Hepatic stellate cell (primary cell): ENCODE data around the gene UPK3A.
"Not testable (repeated sequence)": the region's sequence is repeated elsewhere in the genome, so short reads cannot be mapped to it uniquely, and the experiment has no call there.

ENCODE experiments used
- DNase-seq: peaks from one replicate; pipeline ENCODE4 v3.0.0; 2011; ENCODE audit warnings: low spot score

UPK3A gene

GRCh38 chr22:45257941-45258340, 26.8 kb upstream of the UPK3A start:
- DNase-seq: not testable (repeated sequence)

- no peak for DNase-seq
Measured at GRCh38 chr22:45259754-45260394, 24.9 kb upstream of the UPK3A start.

DNA sequence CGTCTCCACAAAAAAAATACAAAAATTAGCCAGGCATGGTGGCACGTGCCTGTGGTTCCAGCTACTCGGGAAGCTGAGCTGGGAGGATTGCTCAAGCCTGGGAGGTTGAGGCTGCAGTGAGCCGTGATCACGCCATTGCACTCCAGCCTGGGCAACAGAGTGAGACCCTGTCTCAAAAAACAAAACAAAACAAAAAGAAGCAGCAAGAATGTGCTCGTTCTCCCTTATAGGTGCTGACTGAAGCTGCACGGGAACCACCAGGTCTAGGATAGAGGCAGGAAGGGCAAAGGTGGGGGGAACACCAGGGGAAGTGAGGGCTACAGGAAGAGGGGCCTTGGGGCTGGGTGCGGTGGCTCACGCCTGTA, 24.4 kb upstream of the UPK3A start:
- not testable (repeated sequence) for DNase-seq

DNA sequence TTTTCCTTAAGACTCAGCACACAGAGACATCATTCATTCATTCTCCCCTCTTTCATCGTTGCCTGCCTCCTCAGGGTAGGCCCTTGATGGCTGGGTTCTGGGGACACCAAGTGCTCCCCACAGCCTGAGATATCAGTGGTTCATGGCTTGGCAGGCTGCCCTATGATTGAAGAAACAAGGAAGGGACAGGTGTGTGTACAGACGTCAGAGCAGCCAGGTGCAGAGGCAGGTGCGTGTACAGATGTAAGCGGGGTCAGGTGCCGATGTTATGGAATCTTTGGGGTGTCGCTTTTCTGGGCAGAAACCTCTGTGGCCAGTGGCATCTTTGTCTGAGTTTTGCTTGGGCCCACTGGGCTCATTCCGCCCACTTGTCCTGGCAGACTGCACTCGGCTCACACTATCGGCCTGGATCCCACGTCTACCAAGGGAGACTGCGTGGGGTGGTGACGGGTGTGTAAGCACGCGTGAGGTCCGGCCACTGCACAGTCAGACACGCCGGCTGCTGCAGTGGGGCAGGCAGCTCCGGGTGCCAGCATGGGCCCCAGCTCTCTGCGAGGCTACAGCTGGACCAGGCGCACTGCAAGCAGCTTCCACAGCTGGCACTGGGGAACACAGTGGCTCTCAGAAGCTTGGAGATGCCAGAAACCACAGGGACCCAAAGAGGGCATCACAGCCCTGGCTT, 23.2 kb upstream of the UPK3A start:
- DNase-seq: no peak

GRCh38 chr22:45262195-45262930, 22.4 kb upstream of the UPK3A start:
- no peak for DNase-seq

GRCh38 chr22:45262931-45263462, 21.8 kb upstream of the UPK3A start:
- DNase-seq: no peak

DNA sequence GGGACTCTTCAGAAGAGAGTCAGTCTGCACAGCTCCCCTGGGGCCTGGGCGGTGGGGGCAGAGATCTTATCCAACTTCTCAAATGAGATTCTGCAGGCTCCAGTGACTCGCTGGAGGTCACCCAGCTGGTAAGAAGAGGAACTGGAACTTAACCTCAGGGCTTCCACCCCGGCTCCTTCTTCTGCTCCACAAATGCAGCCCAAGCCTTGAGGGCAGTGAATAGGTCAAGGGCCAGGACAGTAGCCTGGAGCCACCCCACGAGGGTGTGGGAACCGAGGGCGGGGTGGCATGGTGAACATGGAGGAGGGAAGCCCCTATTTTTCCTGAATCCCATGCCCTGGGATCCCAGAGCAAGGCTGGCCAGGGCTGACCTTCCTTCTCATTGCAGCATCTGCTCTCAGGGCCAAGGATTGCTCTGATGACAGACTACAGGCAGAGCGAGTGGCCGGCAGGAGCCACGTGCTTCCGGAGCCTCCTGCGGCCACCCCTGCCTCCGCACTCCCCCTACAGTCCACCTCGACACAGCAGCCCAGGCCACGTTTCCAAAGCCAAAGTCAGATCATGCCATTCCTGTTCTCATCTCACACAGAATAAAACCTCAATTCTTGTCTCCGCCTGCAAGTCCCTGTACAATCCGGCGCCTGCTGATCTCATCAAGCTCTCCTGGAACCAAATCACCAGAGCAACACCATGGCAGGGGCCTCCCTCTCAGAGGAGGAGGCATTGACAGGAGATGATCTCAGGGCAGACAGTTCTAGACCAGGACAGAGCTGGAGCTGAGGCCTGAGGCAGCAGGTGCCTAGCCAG, 21.1 kb upstream of the UPK3A start:
- DNase-seq: peak; percentile 96

GRCh38 chr22:45265535-45265934, 19.2 kb upstream of the UPK3A start:
- DNase-seq: no peak

GRCh38 chr22:45268167-45268957, 16.4 kb upstream of the UPK3A start:
- DNase-seq: no peak

DNA sequence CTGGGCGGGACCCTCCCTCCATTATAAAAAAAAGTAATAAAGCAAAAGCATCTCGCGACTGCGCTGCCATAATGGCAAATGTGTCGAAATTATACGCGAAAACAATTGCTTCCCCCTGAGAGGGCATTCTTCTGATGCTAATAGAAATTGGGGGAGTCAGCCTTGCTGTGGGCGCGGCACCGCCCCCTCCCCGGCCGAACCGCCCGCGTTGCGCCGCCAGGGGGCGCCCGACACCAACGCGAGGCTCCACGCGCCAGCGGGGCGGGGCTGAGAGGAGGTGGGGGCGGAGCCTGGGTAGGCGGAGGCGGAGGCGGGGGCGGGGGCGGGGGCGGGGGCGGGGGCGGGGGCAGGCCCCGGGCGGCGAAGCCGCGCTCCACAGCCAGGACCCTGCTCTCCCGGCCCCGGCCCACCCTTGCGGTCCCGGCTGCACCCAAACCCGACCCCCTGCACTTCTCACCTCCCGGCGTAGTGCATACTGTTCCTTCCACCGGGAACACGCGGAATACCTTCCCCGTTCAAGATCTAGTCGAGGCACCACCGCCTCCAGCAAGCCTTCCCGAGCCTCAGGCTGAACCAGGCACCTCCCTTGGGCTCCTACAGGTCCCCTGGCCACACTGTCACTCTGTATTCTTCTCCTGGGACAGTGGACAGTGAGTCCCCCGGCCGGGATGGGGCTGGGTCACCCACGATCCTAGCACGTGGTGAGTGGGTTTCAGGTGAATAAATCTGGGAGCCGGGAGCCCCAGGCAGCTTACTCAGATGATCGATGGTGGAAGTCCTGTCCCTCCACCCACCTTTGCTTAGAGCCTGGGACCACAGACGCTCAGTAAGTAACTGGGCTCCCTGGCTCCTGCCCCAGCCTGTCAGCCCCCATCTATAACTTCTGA, 15.5 kb upstream of the UPK3A start:
- DNase-seq: peak; percentile 76

- no peak for DNase-seq
Measured at GRCh38 chr22:45270095-45271020, 14.4 kb upstream of the UPK3A start.

DNA sequence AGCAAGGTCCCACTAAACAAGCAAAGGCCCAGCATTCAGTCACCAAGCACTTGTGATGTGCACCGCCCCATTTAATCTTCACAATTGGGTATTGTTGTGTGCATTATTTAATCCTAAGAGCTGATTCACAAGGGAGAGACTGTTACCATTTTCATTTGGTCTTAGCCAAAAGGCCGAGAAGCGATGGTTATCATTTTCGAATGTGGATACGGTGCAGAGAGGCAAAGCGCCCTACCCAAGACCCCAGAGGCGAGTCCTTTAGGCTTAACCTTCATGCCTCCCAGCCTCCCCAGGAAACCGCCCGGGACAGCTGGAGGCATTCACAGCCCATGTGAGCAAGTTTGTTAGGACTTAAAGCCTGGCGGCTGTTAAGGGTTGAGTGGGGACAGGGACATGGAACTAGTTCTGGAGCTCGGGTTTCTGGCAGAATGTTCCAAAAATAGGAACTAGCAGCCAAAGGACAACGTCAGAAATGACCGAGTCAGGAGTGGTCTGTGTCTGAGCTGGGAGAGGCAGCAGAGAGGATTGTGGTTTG, 13.0 kb upstream of the UPK3A start:
- DNase-seq: no peak

- no peak for DNase-seq
Measured at GRCh38 chr22:45272498-45272897, 12.3 kb upstream of the UPK3A start.

DNA sequence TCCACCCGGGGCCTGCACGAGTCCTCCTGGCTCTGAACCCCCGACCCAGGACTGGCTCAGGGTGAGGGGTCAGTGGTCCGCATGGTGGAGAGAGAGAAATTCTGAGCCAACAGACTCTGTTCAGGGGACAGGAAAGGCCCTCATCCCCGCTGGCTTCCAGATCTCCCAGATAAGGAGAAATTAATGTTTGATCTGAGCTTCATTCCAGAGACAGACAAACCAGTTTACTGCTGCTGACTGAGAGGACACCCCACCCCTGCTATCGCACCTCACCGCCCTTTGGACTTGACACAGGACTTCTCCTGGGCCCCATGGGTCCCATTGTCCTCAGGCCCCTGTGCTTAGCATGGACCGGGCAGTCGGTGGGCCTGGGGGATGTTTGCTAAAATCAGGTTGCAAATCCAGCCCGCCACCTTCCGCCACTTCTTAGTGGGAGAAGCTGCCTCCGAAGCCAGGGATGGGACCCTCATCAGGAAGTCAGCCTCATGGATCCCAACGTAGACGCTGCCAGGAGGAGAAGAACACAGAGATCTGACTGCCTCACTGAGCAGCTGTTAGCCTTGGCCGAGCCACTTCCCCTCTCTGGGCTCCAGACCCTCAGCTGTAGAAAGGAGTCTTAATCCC, 11.2 kb upstream of the UPK3A start:
- DNase-seq: no peak

DNA sequence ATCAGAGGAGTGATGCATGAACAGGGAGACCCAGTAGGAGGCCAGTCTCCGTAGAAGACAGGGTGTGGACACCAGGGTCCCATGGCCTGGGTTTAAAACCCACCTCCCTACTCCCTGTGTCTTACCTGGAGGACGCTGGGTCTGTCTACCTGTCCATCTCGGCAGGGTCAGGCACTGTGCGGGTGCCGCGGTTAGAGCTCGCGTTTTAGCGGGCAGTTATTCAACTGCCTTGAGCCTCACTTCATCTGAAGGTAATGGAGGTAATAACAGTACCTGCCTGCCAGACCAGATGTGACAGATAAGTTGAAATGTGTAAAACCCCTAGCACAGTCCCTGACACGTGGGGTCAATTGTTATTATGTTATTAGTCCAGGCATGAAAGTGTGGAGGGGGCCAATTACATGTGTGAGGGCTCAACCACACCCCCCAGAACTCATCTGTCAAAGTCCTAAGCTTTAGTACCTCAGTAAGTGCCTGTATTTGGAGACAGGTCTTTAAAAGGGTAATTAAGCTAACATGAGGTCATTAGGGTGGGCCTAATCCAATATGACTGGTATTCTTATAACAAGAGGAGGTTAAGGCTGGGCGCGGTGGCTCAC, 8.1 kb upstream of the UPK3A start:
- DNase-seq: no peak

DNA sequence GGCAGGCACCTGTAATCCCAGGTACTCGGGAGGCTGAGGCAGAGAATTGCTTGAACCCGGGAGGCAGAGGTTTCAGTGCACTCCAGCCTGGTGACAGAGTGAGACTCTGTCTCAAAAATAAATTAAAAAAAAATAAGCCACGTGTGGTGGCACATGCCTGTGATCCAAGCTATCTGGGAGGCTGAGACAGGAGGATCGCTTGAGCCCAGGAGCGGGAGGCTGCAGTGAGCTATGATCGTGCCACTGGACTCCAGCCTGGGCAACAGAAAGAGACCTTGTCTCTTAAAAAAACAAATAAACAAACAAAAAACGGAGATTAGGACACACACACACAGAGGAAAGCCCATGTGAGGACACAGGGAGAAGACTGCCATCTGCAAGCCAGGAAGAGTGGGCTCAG, 7.0 kb upstream of the UPK3A start:
- DNase-seq: not testable (repeated sequence)

GRCh38 chr22:45278125-45278524, 6.6 kb upstream of the UPK3A start:
- no peak for DNase-seq

- DNase-seq: no peak
Measured at GRCh38 chr22:45280587-45280980, 4.2 kb upstream of the UPK3A start.
